DND-41 (cell line): ENCODE results near the gene GPR162.

Experiments
- EZH2 ChIP-seq: IDR thresholded peaks from 3 replicates; pipeline ENCODE4 v1.6.1; 2012; ENCODE audit warnings: borderline replicate concordance, low read depth, mild to moderate bottlenecking, moderate library complexity, low read length, inconsistent platforms; ENCODE audit not compliant: severe bottlenecking
- TF ChIP-seq, protein P1 (sequence below): IDR thresholded peaks from 2 replicates; pipeline ENCODE4 v1.5.1; 2012; ENCODE audit warnings: borderline replicate concordance, low read length, moderate library complexity, mild to moderate bottlenecking; ENCODE audit not compliant: poor library complexity, severe bottlenecking; ENCODE audit errors: extremely low read depth

DNA sequence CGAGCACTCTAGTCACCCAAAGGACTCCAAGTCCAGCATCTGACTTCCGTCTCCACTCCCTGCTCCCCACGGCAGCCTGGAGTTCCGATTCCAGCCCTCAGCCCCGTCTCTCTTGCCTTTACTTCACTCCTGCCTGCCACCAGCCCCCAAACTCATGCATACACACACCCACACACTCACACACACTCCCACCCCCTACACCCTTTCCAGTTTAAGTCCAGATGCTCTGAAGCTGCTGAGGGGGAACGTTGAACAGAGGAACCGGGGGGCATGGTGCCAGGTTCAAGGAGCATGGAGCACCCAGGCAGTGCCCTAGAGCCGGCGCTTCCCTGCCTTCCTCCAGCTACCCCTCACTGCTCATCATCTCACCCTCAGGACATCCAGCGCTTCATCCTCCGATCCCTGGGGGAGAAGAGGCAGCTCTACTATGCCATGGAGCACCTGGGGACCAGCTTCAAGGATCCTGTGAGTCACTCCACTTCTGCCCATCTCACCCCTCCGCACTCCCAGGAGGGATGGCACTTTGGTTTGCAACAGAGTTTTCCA is 9.9 kb downstream of the GPR162 start:
- TF ChIP-seq, protein P1, sequence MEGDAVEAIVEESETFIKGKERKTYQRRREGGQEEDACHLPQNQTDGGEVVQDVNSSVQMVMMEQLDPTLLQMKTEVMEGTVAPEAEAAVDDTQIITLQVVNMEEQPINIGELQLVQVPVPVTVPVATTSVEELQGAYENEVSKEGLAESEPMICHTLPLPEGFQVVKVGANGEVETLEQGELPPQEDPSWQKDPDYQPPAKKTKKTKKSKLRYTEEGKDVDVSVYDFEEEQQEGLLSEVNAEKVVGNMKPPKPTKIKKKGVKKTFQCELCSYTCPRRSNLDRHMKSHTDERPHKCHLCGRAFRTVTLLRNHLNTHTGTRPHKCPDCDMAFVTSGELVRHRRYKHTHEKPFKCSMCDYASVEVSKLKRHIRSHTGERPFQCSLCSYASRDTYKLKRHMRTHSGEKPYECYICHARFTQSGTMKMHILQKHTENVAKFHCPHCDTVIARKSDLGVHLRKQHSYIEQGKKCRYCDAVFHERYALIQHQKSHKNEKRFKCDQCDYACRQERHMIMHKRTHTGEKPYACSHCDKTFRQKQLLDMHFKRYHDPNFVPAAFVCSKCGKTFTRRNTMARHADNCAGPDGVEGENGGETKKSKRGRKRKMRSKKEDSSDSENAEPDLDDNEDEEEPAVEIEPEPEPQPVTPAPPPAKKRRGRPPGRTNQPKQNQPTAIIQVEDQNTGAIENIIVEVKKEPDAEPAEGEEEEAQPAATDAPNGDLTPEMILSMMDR, result no peak
- TF ChIP-seq EZH2, result no peak
